GM18526 (cell line): Measurements from ENCODE around the gene DUSP16.

Source experiments
- POLR2A ChIP-seq: IDR thresholded peaks from 3 replicates; pipeline ENCODE4 v1.6.1; 2011; ENCODE audit not compliant: insufficient read length; ENCODE audit errors: extremely low read depth

The DUSP16 gene

DNA sequence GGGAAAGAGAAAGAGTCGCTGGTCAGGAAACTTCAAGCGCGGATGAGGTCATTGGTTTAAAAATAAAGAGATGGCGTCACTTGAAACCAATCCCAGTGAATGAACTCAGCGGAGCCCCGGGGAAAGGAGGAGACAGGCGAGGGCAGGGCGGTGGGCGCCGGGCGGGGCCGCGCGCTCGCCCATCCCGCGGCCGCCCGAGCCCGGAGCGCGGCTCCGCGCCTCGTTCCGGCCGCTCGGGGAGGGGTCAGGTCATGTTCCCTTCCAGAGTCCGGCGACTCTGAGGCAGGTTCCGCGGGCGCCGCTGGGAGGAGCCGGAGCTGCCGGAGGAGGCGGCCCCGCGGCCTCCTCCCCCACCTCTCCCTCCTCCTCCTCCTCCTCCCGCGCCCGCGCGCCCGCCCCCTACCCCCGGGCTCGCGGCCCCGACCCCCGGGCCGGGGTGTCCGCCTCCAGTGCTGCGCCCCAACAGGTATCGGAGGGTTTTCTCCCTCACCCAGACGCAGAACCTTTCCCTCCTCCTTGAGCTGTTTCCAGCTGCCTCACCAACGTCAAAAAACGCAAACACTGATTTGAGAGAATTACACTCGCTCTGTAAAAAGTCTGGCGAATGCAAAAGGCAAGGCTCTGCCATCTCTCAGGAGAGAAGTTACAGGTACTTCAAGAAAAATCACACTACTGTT is at the start of gene DUSP16:
Gene DUSP16, minus strand, starts transcription at position 279 of the 677 bp plus-strand sequence. CDS start 41,765 bp downstream, outside the sequence.
- TF ChIP-seq POLR2A, result peak; percentile 75

GRCh38 chr12:12612358-12612757 is 49.7 kb upstream of the DUSP16 start:
- no peak for TF ChIP-seq POLR2A

DNA sequence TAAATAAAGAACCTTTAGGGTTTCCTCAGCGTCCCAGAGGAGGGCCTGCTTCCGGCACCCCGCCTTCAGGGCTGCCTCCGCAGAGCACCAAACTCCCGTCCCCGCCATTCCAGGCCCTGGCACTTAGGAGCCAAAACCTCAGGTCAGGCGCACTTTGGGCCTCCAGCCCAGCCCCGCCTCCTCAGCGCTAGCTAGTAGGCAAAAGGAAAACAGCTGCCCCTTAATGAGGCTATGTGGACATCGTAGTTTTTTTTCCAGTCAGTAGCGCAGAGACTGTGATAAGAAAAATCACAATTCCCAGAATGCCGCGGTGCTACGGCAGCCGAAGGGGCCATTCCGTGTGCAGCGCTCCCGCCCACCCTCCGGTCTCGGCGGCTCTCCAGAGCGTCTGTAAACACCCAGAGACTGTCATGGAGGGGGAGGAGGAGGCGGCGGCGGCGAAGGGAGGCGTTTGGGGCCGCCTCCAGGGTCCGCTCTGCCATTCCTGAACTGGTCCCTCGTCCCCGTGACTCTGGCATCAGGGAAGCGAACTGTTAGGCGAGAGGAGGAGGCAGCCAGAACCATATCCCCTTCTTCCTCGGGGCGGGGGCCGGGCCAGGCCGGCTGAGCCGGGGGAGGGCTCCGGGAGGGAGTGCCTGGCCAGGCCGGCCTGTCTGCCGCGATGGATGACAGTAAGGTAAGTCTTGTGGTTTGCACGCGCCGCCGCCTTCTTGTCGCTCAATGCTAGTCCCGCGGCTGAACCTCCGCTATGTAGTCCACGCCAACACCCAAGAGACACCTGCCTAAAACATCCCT is 49.0 kb upstream of the DUSP16 start, which contains the start of gene CREBL2:
Gene CREBL2, plus strand, starts transcription at position 365 of the 795 bp plus-strand sequence. Its CDS starts 297 bp downstream, at position 662.
- TF ChIP-seq POLR2A, result peak; percentile 49

DNA sequence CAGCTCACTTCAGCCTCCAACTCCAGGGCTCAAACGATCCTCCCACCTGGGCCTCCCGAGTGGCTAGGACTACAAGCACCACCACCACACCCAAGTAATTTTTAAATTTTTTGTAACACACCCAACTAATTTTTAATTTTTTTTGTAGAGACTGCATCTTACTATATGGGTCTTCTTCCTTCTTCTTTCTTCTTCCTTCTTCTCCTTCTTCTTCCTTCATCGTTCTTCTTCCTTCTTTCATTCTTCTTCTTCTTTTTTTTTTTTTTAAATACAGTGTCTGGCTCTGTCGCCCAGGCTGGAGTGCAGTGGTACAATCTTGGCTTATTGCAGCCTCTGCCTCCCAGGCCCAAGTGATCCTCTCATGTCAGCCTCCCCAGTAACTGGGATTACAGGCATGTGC is 48.0 kb upstream of the DUSP16 start:
- TF ChIP-seq POLR2A, result no peak

GRCh38 chr12:12609692-12610091 is 47.0 kb upstream of the DUSP16 start:
- TF ChIP-seq POLR2A, result no peak

DNA sequence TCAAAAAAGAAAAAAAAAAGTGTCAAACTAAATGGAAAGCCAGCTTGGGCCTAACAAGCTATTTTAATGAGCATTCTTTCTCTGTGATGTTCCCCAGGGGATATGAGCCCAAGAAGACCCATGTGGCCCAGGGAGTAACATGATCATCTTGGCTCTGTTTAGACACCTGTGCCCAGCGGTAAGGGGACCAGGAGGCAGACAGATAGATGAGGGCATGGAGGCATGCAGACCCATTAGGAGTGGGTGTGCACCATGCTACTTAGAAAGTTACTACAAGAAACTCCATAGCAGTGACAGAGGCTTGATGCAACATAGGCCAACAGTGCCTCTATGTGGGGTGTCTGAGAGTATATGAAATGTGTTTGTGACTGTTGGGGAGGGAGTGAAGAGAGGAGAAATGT is 45.9 kb upstream of the DUSP16 start:
- no peak for TF ChIP-seq POLR2A

- no peak for TF ChIP-seq POLR2A
These were observed 44.3 kb upstream of the DUSP16 start for GRCh38 chr12:12606781-12607589.

DNA sequence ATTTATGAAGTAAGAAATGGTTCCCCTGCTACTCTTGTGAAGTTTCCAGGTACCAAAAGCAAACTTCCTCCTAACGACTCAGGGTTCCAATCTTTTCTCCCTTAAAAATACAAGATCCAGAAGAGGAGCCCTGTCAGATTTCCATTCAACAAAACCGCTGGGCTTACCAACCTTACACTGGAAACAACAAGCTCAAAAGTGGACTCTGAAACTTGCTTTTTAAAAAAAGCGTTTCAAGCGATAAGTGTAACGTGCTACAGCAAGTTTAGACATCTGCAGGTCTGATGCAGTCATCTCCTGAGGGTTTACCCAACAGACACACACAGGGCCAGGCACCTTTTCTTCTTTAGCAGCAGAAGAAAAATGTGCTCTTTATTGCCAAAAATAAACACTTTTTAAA is 42.1 kb upstream of the DUSP16 start:
- no peak for TF ChIP-seq POLR2A

- no peak for TF ChIP-seq POLR2A
These were observed 38.0 kb upstream of the DUSP16 start for GRCh38 chr12:12600659-12601058.

DNA sequence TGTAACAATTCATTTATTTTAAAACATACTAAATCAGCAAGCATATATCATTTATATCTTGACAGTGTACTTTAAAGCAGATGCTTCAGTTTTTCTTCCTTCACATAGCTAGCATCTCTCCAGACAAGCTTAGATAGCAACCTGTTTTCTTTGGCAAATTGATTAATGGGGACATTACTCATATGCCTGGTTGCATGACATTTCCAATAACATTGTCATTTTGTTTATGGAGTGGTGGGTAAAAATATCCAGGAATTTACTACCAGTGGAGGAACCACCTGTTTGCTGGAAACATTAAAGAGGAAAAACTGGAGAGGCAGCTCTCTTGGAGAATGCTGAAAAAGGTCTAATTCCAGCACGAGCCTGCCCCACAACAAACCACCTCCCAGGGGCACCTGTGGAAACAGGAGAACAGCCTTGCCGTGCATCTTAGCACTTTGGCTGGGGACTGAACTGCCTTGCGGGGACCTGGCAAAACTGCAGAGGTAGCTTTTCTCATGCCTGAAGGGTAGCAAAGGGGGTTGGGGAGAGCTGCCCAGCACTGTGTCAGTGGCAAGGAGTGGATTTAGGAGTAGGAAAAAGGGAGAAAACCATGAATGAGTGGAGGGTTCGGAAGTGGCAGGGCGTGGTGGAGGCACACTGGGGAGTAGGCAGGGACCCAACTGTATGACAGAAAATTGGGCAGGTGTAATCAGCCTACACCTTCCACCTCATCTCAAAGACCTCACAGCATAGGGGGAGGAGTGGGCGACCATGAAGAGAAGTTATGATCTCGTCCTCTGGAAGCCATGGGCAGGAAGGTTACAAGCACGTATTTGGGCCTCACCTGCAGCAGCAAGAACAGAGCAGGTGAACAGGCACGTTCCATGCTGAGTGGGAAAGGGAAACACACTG is 37.3 kb upstream of the DUSP16 start:
- TF ChIP-seq POLR2A, result no peak

DNA sequence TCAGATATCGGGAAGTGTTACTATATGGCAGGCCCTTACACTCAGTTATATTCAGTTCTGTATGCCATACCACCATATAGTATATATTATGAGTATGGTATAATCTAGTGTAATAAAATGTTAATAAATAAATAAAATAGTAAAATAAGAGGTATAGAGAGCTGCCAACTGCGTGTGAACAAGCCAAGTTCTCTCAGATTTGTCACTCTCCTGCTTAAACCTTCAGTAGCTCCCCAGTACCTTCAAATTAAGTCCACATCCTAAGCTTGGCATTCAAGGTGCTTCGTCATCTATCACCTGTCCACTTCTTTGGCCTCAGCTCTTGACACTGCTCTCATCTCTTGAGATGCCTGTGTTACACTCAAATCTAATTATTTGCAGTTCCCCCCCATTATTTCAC is 36.2 kb upstream of the DUSP16 start:
- TF ChIP-seq POLR2A, result no peak

- TF ChIP-seq POLR2A, result no peak
These were observed 30.3 kb upstream of the DUSP16 start for GRCh38 chr12:12592930-12593329.

DNA sequence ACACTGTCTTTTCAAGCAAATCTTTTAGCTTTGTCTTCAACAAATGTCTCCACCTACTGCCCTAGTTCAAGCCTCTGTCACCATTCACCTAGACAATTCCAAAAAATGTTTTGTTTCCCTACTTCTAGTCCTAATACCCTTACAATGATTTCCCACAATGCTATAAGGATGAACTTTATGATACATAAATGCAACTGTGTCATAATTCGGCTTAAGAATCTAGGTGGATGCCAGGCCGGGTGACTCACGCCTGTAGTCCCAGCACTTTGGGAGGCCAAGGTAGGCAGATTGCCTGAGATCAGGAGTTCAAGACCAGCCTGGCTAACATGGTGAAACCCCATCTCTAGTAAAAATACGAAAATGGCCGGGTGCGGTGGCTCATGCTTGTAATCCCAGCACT is 28.3 kb upstream of the DUSP16 start:
- TF ChIP-seq POLR2A, result no peak

GRCh38 chr12:12587878-12588277 is 25.2 kb upstream of the DUSP16 start:
- TF ChIP-seq POLR2A, result no peak
